ENCODE results near the gene FOCAD. TPM values are rescaled to one million over a fixed set of nuclear protein-coding genes. Genes with fewer than 3 reads are reported as not detected.

The FOCAD gene
- total and polyA plus RNA-seq, 2 of the 8 experiments (the other 6 are each of a cell fraction or from before 2014, with no cell fraction given) = 22.0 to 38.4 TPM

DNA sequence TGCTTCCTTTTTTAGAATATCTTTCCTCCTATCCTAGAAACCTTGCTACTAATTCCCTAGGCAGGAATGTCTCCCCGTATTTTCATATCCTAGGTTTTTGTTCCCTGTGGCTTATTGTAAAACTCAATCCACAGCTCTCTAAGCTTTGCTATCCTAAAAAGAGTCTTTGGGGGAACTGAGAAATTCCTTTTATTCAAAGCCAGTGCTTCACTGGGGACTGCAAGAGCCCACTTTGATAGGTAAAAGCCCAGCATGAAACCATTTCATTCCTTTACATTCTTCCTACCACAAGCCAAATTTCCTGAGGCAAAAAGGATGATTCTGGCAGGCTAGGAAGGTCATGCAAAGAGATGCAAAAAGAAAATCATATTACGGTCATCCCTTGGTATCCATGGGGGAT is 353.2 kb downstream of the FOCAD start:
- Histone ChIP-seq H2BK20ac (ENCODE audit: low read length) (no peak overlapping the region), H4K91ac (replicated peaks; ENCODE audit: insufficient read length, low read length) (no peak overlapping the region), H2BK15ac (ENCODE audit: low read length) (no peak overlapping the region), H3K27me3 (replicated peaks in 1 of 4; ENCODE audit: control insufficient read depth in 3 of 4, extremely low read depth in 1 of 4, insufficient read depth in 3 of 4, low read length in 3 of 4) (peaks cover 0 to 9% (median 5%) of the 10 kb centered on the region in 4 experiments; a peak in 5 of 7 replicates), H3K23ac (ENCODE audit: insufficient read length) (no peak overlapping the region), H4K20me1 (replicated peaks in 1 of 2; ENCODE audit: control insufficient read depth in 1 of 2, insufficient read depth in 2 of 2, low read length in 2 of 2) (no peaks in the 10 kb centered on the region), H3K4ac (replicated peaks; ENCODE audit: insufficient read length, low read depth, low read length) (no peak overlapping the region), H2AK5ac (ENCODE audit: low read depth, low read length) (no peak overlapping the region), H3K56ac (replicated peaks; ENCODE audit: insufficient read length, low read depth, low read length) (no peak overlapping the region), H3K23me2 (ENCODE audit: low read depth, low read length) (no peaks in the 10 kb centered on the region), H3K18ac (ENCODE audit: extremely low read depth, low read length) (no peak overlapping the region), H3K36me3 (ENCODE audit: control insufficient read depth in 2 of 4, insufficient read depth in 4 of 4, low read length in 3 of 4) (no peaks in the 10 kb centered on the region), H3K9ac (replicated peaks in 1 of 4; ENCODE audit: extremely low read depth in 1 of 4, low read depth in 3 of 4, low read length in 3 of 4) (no peak overlapping the region; a peak in 1 of 7 replicates), H3K4me1 (replicated peaks in 1 of 4; ENCODE audit: control insufficient read depth in 3 of 4, insufficient read depth in 4 of 4, low read length in 3 of 4) (peaks cover 0 to 2% (median 0%) of the 10 kb centered on the region in 4 experiments; a peak in 1 of 7 replicates), H3K27ac (ENCODE audit: low read depth, low read length) (no peak overlapping the region), H2AFZ (ENCODE audit: low read length) (no peak overlapping the region), H4K8ac (ENCODE audit: extremely low read depth, insufficient read depth, low read length) (no peak overlapping the region), H3K4me2 (ENCODE audit: insufficient read depth in 1 of 2, low read depth in 2 of 2, low read length in 2 of 2) (no peak overlapping the region), H3K9me3 (ENCODE audit: insufficient read depth in 2 of 2, low read depth in 1 of 2, low read length in 1 of 2) (no peaks in the 10 kb centered on the region), H3K79me2 (ENCODE audit: control insufficient read depth in 1 of 2, insufficient read depth in 2 of 2, low read length in 2 of 2) (no peaks in the 10 kb centered on the region), H2BK12ac (ENCODE audit: low read depth, low read length) (no peak overlapping the region), H4K5ac (ENCODE audit: insufficient read length, low read depth, low read length) (no peak overlapping the region), H3K4me3 (ENCODE audit: extremely low read depth in 1 of 4, insufficient read depth in 2 of 4, low read depth in 3 of 4, low read length in 4 of 4) (no peak overlapping the region), H3K14ac (ENCODE audit: insufficient read length) (no peak overlapping the region), H3K79me1 (ENCODE audit: low read depth, low read length) (no peaks in the 10 kb centered on the region), H2BK5ac (ENCODE audit: low read depth, low read length) (no peak overlapping the region), H2BK120ac (replicated peaks; ENCODE audit: low read depth, low read length) (no peak overlapping the region)
- ChIA-PET POLR2A (ENCODE audit: partially characterized antibody) (no interaction called here), CTCF (ENCODE audit: partially characterized antibody) (interaction anchor here (0.5 to 0.6 kb wide), 2 partner anchors 34 to 976 kb away, joined by 3 to 5 read pairs; no protein-coding TSS in a partner anchor)
- DNase-seq (ENCODE audit: low read depth in 1 of 2, low spot score in 2 of 2) (no peak), FAIRE-seq (no peak)
- no peak for TF ChIP-seq MAFK (IDR thresholded peaks at IDR 0.05; ENCODE audit: low read depth, low read length)
- TF ChIP-seq ZNF274 (IDR thresholded peaks at IDR 0.05; ENCODE audit: borderline replicate concordance, extremely low read depth, low read length) = no peak
- no peak for TF ChIP-seq YY1 (IDR thresholded peaks at IDR 0.05; ENCODE audit: low read depth, low read length)
- no peak for TF ChIP-seq SAP30 (IDR thresholded peaks at IDR 0.05; ENCODE audit: insufficient read depth, insufficient replicate concordance, low read length)
- TF ChIP-seq RFX5 (IDR thresholded peaks at IDR 0.05; ENCODE audit: borderline replicate concordance, low read depth, low read length) = no peak
- no peak for TF ChIP-seq BACH1 (IDR thresholded peaks at IDR 0.05; ENCODE audit: low read length)
- WGBS, 2 experiments (ENCODE audit: extremely low coverage in 1 of 2, insufficient coverage in 1 of 2, insufficient read length in 1 of 2, insufficient replicate concordance in 2 of 2, low coverage in 1 of 2, low lambda C conversion rate in 2 of 2, missing lambda C conversion rate in 1 of 2) = 61% methylated on average over 2 of the region's 2 CpGs; no CpG with 5 or more reads in 1 of the 2 experiments

Data from H1 (cell line).